ENCODE measurements around the gene SRL.

The SRL gene

DNA sequence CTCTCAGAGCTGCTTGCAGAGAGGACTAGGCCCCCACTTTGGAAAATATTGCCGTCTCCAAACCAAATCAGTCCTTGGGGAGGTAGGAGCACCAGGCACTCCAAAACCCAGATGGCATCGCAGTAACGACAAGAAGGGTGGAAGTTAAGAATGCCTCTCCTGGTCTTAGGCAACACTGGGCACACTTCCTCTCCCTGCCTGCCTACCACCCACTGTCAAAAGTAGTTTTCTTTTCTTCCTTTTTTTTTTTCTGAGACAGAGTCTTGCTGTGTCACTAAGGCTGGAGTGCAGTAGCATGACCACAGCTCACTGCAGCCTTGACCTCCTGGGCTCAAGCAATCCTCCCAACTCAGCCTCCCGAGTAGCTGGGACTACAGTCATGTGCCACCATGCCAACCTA is 47.2 kb downstream of the SRL start:
- DNase-seq, result peak; percentile 84

DNA sequence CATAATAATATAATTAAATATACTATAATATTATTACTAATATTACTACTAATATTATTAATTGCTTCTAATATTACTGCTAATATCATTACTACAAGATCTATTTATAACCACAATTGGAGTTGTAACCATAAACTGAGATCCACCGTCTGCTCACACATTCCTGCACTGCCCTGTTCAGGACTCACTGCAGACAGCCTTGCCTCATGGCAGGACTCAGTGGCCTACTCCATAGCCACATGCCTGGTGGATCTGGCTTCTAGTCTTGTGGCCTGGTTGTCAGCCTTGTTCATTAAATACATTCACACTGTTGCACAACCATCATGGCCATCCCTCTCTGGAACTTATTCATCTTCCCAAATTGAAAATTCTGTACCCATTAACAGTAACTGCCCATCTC is 48.0 kb downstream of the SRL start:
- DNase-seq, result peak; percentile 44

DNA sequence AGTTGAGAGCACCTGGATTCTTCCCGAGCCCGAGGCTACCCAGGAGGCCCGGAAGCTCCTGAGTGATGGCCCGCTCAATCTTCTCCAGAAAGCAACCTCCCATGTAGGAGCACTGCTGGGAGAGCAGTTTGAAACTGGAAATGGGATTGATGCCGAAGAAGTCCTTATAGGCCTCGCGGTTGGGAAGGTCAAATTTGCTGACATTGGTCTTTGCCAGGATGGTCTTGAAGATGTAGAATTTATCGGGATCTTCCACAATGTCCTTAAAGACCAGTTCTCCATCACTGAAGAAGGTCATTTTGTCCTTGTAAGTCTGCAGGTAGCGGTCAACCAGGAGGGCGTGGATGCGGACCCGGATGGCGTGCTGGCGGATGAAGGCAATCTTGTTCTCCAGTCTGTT is 49.7 kb downstream of the SRL start:
- DNase-seq, result no peak

DNA sequence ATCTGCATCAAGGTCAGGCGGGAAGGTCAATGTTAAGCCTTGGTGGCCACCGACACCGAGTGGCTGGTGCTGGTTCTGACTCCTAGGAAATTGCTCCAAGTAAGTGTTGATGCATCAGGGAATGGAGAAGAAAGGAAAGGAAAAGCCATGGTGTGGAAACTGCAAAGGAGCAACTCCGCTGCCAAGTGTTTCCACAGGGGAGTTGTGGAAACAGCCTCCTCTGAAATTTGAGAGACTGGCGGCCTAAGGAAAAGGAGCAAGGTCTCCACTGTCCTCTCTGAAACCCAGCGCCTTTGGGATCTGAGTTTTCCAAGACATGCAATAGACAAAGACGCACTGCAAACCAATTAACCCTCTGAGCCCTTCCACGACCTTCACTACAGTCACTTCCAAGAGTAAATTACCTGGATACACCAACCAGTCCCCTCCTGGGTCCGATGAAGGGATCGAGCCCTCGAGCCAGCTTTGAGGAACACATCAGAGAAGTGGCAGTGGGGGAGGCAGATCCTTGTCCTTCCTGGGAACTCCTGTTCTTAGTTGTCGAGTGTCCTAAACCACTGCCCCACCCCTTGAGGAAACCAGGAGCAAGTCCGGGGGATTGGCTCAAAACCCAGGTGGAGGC is 51.1 kb downstream of the SRL start:
- no peak for DNase-seq

DNA sequence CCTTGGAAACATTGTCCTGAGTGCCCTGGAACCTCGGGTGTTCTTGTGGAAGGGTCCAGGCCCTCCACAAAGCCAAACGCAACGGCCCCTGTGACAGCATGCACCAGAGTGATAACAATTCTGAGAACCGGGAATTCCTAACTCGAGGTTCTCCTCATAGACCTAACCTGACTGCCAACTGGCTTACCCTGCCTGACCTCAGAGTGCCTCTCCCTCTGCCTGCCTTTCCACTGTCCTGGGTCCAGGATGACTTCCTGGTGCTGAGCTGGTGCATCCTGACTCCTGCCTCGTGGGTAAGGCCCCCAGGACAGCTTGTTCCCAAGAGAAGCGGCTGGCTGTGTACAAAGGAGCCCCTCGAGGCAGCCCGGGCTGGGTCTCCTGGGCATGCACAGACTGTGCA is 51.8 kb downstream of the SRL start:
- DNase-seq, result no peak

DNA sequence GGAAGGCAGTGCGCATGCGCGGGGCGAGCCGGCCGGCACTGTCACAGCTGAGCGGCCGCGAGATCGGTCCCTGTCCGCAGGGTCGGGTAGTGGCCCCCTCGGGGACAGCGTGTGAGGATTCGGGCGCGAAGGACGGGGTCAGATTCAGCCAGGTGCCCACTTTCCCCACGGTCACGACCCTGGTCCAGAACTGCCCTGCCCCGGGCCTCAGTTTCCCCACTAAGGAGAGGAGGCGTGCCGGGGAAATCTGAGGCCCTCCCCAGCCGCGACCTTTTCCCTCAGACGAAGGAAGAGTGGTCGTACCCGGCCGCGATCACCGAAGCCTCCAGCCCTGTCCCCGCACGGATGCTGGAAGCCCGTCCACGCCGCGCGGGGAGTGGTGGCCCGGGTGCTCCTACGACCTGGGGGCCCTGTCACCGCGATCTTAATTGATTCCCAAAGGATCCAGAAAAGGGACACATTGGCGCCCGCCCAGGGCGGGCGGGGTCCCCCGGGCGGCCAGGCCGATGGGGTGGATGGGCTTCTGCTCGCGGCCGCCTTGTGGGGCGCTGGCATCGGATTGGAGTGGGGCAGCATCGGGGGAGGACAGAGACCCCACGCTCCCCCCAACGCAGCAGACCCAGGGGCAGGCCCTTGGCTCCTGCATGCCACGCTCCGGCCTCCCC is 57.7 kb downstream of the SRL start:
- no peak for DNase-seq

DNA sequence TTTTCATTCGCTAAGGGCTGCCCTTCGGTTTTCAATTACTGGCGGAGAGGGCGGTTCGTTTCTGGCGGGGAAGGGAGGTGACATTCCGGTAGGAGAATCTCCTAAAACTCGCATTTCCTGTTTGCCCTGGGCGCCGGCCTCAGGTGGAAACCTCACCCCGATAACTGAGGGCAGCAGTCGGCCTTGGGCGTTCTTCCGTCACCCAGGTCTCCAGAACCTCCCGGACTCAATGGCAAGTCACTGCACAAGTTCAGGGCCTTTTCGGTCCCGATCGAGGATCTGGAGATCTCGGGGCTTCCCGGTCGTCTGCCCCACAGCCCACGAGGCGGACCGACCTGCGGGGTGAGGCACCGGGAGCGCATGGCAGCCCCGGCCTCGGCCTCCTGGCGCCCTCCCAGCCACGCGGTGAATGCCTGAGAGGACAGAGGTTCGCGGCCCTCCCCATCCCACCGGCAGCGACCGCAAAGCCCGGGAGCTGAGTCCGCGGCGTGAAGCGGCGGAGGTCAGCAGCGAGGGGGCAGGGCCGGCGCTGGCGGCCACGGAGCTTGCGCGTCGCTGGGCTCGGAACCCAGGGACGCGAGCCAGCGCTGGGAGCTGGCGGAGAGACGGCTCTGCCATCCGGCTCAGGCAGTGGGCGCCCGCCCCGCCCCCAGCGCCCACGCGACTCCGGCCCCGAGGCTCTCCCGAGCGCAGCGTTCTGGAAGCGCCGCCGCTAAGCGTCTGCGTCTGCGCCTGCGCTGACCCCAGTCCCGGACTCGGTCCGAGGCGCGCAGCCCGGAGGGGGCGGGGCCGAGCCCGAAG is 58.4 kb downstream of the SRL start:
- DNase-seq, result peak; percentile 99

DNA sequence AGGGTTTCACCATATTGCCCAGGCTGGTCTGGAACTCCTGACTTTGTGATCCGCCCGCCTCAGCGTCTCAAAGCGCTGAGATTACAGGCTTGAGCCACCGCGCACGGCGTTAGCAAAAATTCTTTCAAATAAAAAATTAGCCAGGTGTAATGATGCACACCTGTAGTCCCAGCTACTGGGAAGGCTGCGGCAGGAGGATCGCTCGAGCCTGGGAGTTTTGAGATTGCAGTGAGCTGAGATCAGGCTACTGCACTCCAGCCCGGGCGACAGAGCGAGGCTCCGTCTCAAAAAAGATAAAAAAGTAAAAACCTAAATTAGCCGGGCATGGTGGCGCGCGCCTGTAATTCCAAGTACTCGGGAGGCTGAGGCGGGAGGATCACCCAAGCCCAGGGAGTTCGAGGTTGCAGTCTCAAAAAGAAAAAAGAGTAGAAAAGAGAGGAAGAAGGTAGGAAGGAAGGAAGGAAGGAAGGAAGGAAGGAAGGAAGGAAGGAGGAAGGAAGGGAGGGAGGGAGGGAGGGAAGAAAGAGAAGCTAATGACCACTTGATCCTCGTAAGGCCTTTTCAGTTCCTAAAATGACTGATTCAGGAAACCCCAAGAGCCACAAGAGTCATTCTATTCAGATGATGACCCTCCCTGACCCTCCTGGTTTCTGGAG is 59.2 kb downstream of the SRL start:
- peak; percentile 94 for DNase-seq

DNA sequence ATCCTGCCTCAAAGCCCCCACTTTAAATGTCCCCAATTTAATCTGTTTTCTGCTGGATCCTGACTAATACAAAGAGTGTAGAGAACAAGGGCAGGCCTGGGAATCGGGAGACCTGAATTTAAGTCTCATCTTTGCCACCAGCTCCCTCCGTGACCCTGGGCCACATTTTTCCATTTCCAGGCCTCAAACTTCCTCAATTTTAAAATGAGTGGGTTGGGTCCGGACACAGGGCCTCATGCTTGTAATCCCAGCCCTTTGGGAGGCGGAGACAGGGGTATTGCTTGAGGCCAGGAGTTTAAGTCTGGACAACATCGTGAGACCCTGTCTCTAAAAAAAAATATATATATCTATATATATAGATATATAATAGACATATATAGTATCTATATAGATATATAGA is 61.4 kb downstream of the SRL start:
- peak; percentile 60 for DNase-seq

DNA sequence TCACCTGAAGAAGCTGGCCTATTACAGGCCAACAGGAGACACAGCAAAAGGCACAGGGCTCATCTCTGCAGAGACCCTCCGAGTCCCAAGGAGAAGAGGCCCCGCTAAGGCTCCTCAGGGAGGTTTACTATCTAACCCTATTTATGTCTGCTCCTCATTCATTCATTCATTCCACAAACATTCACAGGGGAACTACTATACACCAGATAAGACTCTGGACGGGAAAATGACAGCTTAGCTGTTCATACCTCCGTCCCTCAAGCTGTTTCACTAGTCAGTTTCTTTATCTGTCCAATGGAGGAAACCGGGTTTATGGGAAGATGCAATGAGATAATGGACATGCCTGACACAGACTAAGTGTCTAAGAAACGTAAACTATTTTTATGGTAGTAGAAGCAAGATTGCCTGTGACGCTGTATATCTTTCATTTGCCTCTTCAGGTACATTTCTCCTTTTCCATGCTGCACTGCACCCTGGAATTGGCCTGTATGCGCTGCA is 62.1 kb downstream of the SRL start:
- DNase-seq, result no peak

DNA sequence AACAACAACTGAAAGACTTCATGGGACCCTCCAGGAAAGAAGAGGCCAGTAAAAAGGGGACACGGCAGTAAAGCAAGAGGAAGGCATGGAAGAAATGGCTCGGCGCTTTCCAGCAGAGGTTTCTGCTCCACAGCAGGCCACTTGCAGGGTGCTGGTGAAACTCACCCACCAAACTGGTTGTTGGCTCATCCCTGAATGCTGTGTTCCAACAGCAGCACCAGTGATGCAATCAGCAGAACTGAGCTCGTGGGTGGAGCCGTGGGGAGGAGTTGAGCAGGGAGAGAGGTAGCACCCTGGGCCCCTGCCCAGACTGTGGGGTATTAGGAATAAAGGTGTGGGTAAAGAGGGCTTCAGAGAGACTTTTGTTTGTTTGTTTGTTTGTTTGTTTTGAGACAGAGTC is 62.9 kb downstream of the SRL start:
- peak; percentile 81 for DNase-seq

DNA sequence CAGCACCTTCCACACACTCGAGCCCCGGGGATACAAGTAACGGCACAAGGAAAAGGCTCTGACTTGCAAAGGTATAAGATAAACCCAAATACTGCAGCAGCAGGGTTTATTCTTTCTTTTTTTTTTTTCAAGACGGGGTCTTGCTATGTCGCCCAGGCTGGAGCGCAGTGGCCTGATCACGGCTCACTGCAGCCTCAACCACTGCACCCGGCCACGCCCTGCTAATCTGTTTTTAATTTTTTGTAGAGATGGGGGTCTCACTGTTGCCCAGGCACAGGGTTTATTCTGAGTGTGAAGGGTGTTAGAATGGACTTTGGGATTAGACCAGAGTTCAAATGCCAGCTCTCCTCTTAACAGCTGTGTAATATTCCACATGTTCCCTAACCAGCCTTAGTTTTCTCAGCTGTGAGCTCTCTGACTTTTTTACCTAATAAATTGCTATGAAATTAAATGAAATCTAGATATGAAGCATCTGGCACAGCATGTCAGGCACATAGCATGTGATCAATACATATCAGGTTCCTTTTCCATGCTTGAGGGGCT is 63.3 kb downstream of the SRL start:
- DNase-seq, result no peak

DNA sequence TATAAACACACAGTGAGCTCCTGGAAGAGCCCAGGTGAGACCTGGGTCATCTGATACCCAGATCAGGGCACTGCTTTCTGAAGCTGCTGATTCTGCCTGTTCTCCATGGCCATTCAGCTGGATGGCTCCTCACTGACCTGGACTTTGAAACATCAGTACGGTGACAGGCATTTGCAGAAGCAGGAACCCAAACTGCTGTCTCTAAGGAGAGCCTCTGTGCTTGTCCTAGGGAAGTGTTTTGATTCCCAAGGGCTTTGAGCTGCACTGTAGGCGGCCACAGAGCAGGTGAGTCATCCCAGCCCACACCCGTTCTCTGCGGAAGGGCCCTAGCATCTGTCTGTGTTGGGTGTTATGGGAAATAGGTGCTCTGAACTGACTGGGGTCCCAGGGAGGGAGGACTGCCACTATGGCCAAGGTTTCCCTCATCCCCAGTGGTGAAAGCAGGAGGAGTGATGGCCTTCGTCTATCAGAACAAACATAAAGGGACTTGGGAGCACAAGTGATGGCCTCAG is 64.9 kb downstream of the SRL start:
- peak; percentile 52 for DNase-seq

DNA sequence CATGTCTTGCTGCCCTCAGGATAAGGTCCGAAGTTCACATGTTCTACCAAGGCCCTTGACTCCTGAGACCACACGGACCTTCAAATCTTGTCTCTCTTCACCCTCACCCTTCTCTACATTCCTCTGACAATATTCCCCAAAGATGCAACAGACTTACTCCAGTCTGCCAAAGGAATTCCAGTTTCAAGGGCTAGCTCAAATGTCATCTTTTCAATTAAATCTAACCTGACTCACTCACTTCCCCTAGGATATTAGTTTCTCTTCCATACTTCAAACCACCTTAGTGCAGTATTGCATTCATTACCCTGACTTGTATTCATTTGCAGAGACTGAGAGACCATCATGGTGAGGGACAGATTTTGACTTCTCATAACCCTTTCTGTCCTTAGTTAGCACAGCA is 66.0 kb downstream of the SRL start:
- no peak for DNase-seq

DNA sequence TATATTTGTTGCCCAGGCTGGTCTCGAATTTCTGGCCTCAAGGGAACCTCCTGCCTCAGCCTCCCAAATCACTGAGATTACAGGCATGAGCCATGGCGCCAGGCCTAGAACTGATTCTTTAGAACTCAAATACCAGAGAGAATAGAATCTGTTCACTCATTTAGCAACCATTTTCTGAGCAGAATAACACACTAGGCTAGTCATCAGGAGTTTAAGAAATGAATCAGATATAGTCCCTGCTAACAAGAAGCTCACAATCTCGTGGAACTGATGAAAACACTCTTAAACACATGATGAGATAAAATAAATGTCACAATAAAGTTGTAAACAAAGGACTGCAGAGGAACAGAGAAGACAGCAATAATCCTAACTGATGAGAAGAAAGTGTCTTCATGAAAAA is 69.8 kb downstream of the SRL start:
- no peak for DNase-seq

DNA sequence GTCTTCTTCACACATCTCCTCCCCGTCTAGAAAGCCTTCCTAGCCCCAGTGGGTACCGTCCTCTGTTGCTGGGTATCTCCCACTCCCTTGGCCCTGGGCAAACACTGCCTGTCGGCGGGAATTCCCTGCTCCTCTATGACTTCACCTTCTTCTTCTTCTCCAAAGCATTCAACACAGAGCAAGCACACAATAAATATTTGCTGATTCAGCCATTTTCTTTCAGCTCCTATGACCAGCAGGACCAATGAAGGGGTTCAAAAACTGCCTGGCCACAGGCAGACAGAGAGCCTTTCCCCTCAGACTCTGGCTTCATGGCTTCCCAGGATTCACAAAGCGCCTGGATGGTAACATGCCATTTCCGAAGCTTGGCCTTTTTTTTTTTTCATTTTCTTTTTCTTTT is 72.5 kb downstream of the SRL start:
- DNase-seq, result no peak

DNA sequence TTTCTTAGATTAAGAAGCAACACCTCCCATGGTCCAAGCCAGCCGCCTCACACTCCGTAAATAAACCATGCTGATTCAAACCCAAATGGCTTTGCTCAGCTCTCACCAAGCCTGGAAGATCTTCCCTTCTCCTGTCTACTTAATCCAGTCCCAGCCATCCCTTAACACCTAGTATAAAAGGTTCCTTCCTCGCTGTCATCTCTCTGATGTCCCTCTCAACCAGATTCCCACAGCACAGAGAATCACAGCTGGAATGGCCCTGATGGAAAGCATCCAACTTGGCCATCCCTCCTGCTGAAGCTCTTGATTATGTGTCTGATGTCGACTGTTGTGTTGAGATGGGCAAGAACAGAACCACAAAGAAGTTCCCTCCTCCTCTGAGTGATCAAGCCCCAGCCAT is 75.1 kb downstream of the SRL start:
- no peak for DNase-seq

DNA sequence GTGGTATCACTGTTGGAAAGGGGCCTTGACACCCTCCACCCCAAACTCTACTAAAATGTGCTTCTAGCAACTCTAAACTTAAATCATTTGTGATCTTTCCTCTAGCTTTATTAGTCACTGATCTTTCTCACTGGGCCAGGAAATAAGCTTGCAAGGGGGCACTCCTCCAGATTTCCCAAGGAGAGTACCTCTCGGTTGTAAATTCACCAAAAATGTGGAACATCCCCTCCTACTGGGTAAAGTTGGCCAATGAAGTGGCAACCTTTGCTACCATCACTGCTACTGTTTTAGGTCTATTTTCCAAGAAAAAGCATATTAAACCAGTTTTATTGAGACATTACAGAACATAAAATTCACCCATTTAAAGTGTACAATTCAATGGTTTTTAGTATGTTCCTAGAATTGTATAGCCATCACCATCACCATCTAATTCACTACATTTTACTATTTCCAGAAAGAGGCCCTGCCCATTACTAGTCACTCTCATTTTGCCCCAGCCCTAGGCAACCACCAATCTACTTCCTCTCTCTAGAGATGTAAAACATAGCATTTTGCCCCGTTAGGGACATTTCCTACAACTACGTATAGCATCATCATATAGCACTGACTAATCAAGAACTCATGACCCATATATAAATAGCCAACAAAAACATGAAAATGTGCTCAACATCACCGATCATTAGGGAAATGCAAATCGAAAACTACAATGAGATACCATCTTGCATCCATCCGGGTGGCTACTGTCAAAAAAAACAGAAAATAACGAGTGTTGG is 81.0 kb downstream of the SRL start:
- DNase-seq, result peak; percentile 87

DNA sequence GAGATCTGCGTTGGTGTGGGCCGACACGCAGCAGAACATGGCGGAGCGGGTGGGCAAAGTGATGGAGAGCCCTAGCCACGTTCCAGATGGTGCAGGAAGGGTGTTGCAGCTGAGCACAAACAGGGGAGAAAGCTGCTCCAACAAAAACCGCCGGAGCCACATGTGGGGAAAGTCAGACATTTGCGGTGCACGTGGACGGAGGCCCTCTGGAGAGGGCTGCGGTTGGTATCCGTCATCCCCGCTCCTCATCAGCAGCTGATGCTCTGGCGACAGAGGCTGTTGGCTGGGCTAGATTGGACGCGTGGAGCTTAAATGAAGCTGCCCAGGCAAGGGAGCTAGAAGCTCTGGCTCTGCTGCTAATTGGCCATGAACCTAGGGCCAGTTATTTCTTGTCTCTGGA is 82.2 kb downstream of the SRL start:
- no peak for DNase-seq

DNA sequence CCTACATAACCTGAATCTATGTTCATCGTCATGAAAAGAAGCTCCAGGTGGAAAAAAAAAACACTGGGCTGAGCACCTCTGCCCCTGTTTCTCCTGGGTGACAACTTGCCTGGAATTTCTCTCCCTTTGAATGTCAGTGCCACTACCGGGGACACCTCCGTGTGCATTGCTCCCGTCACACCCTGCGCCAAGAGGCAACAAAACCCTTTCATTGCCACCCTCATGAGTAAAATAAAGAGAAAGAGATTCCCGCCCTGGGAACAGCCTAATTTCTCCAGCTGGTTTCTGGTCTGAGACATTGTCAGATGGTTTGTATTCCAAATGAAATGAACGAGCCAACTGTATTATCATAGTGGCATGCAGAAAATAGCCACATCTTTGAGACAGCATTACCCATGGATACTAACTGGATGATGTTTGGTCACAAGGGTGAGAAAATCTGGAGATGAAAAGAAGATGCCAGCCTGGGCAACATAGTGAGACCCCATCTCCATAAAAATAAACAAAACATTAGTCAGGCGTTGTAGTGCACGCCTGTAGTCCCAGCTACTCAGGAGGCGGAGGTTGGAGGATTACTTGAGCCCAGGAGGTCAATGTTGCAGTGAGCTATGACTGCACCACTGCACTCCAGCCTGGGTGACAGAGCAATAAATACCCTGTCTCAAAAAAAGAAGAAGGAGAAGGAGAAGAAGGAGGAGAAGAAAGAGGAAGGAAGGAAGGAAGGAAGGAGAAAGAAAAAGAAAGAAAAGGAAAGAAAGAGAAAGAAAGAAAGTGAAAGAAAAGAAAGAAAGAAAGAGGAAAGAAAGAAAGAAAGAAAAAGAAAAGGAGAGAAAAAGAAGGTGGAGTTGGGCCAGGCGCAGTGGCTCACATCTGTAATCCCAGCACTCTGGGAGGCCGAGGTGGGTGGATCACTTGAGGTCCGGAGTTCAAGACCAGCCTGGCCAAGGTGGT is 83.5 kb downstream of the SRL start:
- no peak for DNase-seq

DNA sequence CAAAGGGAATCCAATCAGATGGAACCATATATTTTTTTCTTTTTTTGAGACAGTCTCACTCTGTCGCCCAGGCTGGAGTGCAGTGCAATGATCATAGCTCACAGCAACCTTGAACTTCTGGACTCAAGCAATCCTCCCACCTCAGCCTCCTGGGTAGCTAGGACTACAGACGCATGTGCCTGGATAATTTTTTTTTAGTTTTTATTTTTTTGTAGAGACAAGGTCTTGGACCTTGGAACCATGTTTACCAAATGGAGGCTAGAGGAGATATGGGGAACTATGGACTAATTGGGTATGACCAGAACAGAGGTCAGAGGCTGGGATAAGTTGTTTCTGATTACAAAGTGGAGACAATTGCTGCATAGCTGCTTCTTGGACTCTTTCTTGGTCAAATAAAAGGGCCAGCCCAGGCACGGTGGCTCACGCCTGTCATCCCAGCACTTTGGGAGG is 84.5 kb downstream of the SRL start:
- no peak for DNase-seq
